ENCODE data around the gene BCCIP. TPM values are rescaled to one million over a fixed set of nuclear protein-coding genes. Genes with fewer than 3 reads are reported as not detected.

The BCCIP gene
- total RNA-seq, 1 donor from 2014 or later = 35.4 TPM

- peak; percentile 23 for ATAC-seq
Observed at GRCh38 chr10:125845617-125846016, 22.3 kb downstream of the BCCIP start.

DNA sequence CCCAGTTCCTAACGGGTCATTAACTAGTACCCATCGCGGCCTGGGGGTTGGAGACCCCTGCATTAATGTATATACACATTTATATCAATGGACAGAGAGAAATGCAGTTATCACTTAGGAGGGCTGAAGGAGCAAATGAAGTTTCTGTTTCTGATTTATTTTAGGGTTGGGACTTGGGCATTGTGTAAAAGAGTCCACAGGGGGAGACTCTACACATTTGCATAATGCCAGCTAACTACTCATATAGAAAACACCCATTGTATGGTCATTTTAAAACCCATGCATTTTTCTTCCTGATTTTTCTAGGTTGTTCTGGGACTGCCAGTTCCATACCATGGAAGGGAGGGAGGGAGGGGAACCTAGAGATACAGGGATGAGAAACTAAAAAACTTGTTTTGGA is 23.5 kb downstream of the BCCIP start:
- ATAC-seq = no peak

DNA sequence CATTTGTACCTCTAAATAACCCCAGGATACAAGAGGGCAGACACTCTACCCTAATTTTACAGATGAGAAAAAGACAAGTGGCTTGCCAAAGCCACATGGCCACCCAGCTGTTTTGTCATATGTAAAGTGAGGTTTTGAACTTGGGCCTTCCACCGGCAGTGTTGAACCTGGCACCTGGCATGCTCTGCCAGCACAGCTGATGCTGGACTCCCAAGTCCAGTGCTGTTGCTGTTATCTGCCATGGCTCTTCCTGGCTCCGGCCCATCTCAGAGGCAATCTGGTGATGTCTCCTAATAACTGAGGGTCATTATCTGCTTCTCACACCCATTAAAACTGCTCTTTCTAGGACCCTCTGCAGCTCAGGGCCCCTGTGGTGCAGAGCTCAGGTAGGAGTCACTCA is 25.0 kb downstream of the BCCIP start:
- no peak for ATAC-seq

GRCh38 chr10:125848857-125849256 is 25.5 kb downstream of the BCCIP start:
- no peak for ATAC-seq

DNA sequence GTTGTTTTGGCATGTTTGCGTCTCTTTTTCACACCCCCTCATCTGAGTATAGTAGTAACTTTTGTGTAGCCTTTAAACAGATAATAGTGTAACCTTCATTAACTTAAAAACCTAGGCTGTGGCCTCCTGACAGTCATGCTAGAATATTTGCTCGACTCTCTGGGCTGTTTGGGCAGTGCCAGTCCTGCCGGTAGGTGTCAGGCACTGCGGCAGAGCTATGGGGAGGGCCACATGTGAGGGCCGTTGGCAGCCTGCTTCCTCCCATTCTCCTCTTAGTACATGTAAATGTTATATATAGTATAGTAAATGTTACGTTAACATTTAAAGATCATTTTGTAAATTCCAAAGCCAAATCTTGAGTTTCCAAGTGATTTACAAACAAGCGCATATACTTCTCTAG is 26.1 kb downstream of the BCCIP start:
- ATAC-seq = no peak

- no peak for ATAC-seq
Observed at GRCh38 chr10:125850766-125851731, 27.7 kb downstream of the BCCIP start.

DNA sequence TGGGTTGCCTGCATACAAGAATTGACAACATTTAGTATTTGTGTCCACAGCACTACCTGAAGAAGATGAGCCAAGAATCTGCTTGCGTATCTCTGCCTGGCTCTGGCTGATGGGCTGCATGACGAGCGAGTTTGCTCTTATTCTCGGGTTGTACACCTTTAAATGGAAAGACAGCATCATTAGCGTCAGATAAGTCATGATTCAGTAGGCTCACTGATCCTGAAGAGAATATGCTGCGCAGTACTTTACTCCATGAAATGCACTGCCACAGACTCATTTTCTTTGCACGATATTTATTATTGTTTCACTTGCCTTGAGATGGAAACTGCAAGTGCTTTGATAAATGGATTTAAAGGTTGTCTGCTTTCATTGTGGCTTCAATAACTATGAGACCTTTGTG is 29.1 kb downstream of the BCCIP start:
- no peak for ATAC-seq

GRCh38 chr10:125857185-125857760 is 33.9 kb downstream of the BCCIP start:
- no peak for ATAC-seq

DNA sequence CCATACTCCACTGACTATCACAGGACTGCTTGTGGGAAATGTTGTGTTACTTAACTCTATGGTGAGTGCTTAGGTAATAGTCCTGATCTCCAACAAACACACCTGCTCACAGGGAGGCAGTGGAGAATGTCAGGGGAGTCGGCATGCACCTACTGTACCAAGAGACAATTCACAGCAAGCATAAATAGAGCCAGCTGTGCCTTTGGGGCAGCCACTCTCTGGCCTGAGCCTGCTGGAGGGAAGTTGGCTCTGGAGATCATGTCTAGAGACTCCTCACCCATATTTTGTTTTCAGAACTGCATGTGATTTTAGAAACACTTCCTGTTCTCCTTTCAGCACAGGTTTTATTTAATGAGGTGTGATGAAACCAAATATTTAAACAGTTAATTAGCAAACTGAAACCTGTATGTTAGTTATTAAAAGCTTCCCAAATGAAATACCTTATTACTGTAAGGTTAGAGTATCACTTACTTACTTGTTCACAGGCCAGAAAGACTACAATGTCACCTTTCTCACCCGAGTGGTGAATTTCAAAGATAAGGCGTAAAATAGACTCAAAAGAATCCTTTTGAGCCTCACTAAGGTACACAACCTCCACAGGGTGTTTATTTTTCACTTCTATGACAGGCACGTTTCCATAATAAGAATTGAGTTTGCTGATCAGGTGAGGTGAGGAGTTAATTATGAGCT is 35.9 kb downstream of the BCCIP start:
- ATAC-seq = no peak

GRCh38 chr10:125865120-125865519 is 41.8 kb downstream of the BCCIP start:
- ATAC-seq = no peak

GRCh38 chr10:125866421-125867029 is 43.2 kb downstream of the BCCIP start:
- ATAC-seq = peak; percentile 99

DNA sequence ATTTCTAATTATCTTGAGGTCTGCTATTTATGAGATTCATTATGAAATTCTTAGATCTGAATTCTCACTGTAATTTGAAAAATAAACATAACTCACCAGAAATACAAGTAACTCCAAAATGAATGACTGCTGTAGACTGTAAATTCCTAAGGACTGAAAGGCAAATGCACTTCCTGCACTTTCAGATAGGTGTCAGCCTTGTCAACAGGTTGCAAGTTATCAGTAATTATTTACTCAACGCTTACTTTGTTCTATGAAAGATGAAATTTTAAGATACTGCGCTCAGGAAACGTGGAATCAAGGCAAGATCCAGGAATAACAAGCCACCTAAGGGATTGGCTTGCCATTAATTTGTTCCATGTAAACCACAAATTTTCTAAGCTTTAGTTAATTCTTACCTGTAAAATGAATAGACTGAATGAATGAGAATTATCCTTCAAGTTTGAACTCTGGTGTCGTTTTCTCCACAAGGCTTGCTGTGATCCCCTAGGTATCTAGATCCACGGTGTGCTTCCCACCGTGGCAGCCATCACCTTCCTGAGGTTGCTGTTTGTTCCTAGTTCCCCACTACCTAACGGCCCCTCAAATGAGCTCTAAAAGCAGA is 45.1 kb downstream of the BCCIP start:
- peak; percentile 34 for ATAC-seq

DNA sequence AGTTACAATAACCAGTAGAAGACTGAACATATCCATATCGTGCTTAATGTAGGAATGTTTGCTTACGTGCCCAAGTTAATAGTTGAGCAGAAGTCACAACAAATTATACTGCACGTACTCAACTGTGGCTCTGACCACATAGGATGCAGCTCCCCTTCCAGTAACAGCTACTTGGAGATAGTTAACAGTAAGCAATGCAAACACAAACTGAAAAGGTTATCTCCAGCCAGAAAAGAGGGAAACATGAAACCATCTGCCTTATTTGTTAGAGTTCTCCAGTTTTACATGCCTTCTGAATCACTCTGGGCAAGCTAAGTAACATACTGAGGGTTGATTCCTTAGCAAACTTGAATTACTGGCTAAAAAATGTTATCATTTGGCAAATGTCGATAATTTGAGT is 48.0 kb downstream of the BCCIP start:
- no peak for ATAC-seq

DNA sequence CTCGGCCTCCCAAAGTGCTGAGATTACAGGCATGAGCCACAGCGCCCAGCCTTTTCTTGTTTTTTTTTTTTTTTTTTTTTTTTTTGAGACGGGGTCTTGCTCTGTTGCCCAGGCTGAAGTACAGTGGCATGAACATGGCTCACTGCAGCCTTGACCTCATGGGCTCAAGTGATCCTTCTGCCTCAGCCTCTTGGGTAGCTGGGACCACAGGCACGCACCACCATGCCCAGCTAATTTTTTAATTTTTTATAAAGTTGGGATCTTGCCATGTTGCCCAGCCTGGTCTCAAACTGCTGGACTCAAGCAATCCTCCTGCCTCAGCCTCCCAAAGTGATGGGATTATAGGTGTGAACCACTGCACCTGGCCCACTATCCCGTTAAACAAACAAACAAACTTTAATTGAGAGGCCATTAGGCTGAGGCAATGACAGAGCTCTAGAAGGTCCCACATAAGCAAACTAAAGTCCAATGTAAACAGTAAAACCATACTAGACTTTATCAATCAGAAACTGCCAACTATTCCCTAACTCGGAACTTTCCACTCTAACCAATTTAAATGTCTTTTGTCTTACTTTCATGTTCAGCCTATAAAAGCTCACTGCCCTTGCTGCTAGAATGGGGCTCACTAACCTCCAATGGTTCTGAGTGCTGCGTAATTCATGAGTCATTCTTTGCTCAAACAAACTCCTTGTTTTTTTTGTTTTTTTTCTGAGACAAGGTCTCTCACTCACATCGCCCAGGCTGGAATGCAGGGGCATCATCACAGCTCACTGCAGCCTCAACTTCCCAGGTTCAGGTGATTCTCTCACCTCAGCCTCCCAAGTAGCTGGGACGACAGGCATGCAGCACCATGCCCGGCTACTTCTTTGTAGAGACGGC is 55.9 kb downstream of the BCCIP start:
- ATAC-seq = peak; percentile 60

GRCh38 chr10:125880719-125881118 is 57.4 kb downstream of the BCCIP start:
- ATAC-seq = no peak

GRCh38 chr10:125881192-125881591 is 57.8 kb downstream of the BCCIP start, which contains the start of gene DHX32:
TSS of gene DHX32 (minus strand) at chr10:125881292. CDS start at chr10:125880824, 468 bp downstream.
- no peak for ATAC-seq

- ATAC-seq = no peak
Observed at GRCh38 chr10:125882596-125882995, 59.2 kb downstream of the BCCIP start.

DNA sequence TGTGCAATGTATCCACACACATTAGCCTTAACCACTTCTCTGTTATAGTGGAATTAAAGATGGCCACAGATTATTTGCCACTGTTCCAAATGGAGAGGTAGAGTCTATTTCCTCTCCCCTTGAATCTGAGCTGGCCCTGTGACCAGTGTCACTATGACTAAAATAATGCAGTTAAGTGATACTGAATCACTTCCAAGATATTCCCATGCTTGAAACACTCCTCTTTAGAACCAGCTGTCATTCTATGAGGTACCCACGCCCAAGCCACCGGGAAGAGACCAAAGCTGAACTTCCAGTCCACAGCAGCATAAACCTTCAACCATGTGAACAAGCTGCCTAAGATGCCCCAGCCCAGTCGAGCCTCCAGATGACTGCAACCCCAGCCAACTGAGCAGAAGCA is 59.9 kb downstream of the BCCIP start:
- peak; percentile 45 for ATAC-seq

Data from esophagus mucosa (tissue), 1 donor.